Neural cell (in vitro differentiated cells): ENCODE measurements around the gene NFKBIZ. TPM values are rescaled to one million over a fixed set of nuclear protein-coding genes. Genes with fewer than 3 reads are reported as not detected.

Experiments used
- H2AFZ ChIP-seq: fragments of 200-600, 300-800 bp; sonication (generic), shearing (Covaris generic); 2 replicates; pipeline ENCODE4 v1.6.0; 2014; ENCODE audit warnings: low read depth, mild to moderate bottlenecking, antibody characterized with exemption, low read length, moderate library complexity
- H3F3A ChIP-seq: fragments of 200-600 bp; shearing (Covaris generic); 2 replicates; pipeline ENCODE4 v1.6.1; 2016; ENCODE audit warnings: mild to moderate bottlenecking, moderate library complexity, mixed read lengths, antibody characterized with exemption, low read length; ENCODE audit not compliant: insufficient read depth, poor library complexity, severe bottlenecking
- H3K27ac ChIP-seq: fragments of 200-600, 300-800 bp; sonication (generic), shearing (Covaris generic); 2 replicates; pipeline ENCODE4 v1.5.1; 2014; ENCODE audit warnings: mild to moderate bottlenecking, low read length, moderate library complexity
- H3K27me3 ChIP-seq: fragments of 300-800, 200-600 bp; sonication (generic), shearing (Covaris generic); 2 replicates; pipeline ENCODE4 v1.6.0; 2014; ENCODE audit warnings: mild to moderate bottlenecking, low read depth, low read length, moderate library complexity; ENCODE audit not compliant: insufficient read depth
- H3K36me3 ChIP-seq: fragments of 300-800, 200-600 bp; sonication (generic), shearing (Covaris generic); 2 replicates; pipeline ENCODE4 v1.5.1; 2014; ENCODE audit warnings: mild to moderate bottlenecking, antibody characterized with exemption, low read length, moderate library complexity; ENCODE audit not compliant: insufficient read depth
- H3K4me2 ChIP-seq: fragments of 300-800, 200-600 bp; sonication (generic), shearing (Covaris generic); 2 replicates; pipeline ENCODE4 v1.6.0; 2014; ENCODE audit warnings: mild to moderate bottlenecking, low read length
- H3K4me3 ChIP-seq: fragments of 300-800, 200-600 bp; sonication (generic), shearing (Covaris generic); 2 replicates; pipeline ENCODE4 v1.5.1; 2014; ENCODE audit warnings: mild to moderate bottlenecking, low read length, moderate library complexity
- H3K79me2 ChIP-seq: fragments of 200-600 bp; shearing (Covaris generic); replicated peaks from 2 replicates; pipeline ENCODE4 v1.6.0; 2014; ENCODE audit warnings: mild to moderate bottlenecking, low read length, moderate library complexity; ENCODE audit not compliant: insufficient read depth
- H3K9ac ChIP-seq: fragments of 300-800, 200-600 bp; sonication (generic), shearing (Covaris generic); 2 replicates; pipeline ENCODE4 v1.6.1; 2016; ENCODE audit warnings: mild to moderate bottlenecking, low read length, mixed read lengths
- H3K9me2 ChIP-seq: fragments of 200-600 bp; shearing (Covaris generic); 2 replicates; pipeline ENCODE4 v1.6.1; 2016; ENCODE audit warnings: mild to moderate bottlenecking, low read length, mixed read lengths; ENCODE audit not compliant: insufficient read depth
- H3K9me3 ChIP-seq: fragments of 200-600, 300-800 bp; sonication (generic), shearing (Covaris generic); 2 replicates; pipeline ENCODE4 v1.6.1; 2016; ENCODE audit warnings: mild to moderate bottlenecking, mixed run types, low read length, moderate library complexity, mixed read lengths
- H4K20me1 ChIP-seq: fragments of 200-600 bp; shearing (Covaris generic); 2 replicates; pipeline ENCODE4 v1.6.1; 2016; ENCODE audit warnings: mild to moderate bottlenecking, mixed run types; ENCODE audit not compliant: insufficient read depth
- CTCF ChIP-seq: fragments of 450-650 bp; IDR thresholded peaks from 2 replicates; pipeline ENCODE4 v1.5.1; 2014; ENCODE audit warnings: antibody characterized with exemption, mild to moderate bottlenecking, moderate library complexity; ENCODE audit not compliant: poor library complexity, severe bottlenecking
- EP300 ChIP-seq: fragments of 450-650 bp; conservative IDR thresholded peaks from 2 replicates; pipeline ENCODE4 v1.6.1; 2014; ENCODE audit warnings: antibody characterized with exemption, mild to moderate bottlenecking, moderate library complexity; ENCODE audit not compliant: poor library complexity, severe bottlenecking
- EZH2 ChIP-seq: fragments of 200-600, 300-800 bp; shearing (Covaris generic), sonication (generic); IDR thresholded peaks from 2 replicates; pipeline ENCODE4 v1.6.1; 2014; ENCODE audit warnings: antibody characterized with exemption, low read length, borderline replicate concordance, mild to moderate bottlenecking; ENCODE audit not compliant: insufficient read depth, poor library complexity, severe bottlenecking
- MXI1 ChIP-seq: fragments of 450-650 bp; conservative IDR thresholded peaks from 2 replicates; pipeline ENCODE4 v1.6.1; 2014; ENCODE audit warnings: antibody characterized with exemption, mild to moderate bottlenecking; ENCODE audit not compliant: poor library complexity, severe bottlenecking
- POLR2AphosphoS5 ChIP-seq: IDR thresholded peaks from 2 replicates; pipeline ENCODE4 v1.6.1; 2012
- RAD21 ChIP-seq: fragments of 450-650 bp; conservative IDR thresholded peaks from 2 replicates; pipeline ENCODE4 v1.6.1; 2014; ENCODE audit warnings: antibody characterized with exemption, mild to moderate bottlenecking, moderate library complexity
- REST ChIP-seq: IDR thresholded peaks from 2 replicates; pipeline ENCODE4 v1.6.1; 2012; ENCODE audit warnings: borderline replicate concordance
- SMC3 ChIP-seq: fragments of 450-650 bp; conservative IDR thresholded peaks from 2 replicates; pipeline ENCODE4 v1.6.1; 2014; ENCODE audit warnings: antibody characterized with exemption, mild to moderate bottlenecking, moderate library complexity; ENCODE audit not compliant: poor library complexity
- TAF1 ChIP-seq: IDR thresholded peaks from 2 replicates; pipeline ENCODE4 v1.6.1; 2012; ENCODE audit warnings: low read depth
- polyA plus RNA-seq: library from polyadenylated mRNA; depleted of rRNA; stranded (reverse); fragments of >200 nt; gene quantifications from 2 replicates; pipeline ENCODE4 v1.2.3, GENCODE V29; 2014

NFKBIZ gene
- polyA plus RNA-seq, 1 donor from 2014 or later: 0.84 TPM

- Histone ChIP-seq H3K4me3 (no peak overlapping the region), H3K9ac (no peak overlapping the region), H3K27ac (no peak overlapping the region)
Observed at GRCh38 chr3:101870138-101870537, 20.8 kb downstream of the NFKBIZ start.

GRCh38 chr3:101873619-101874018 is 24.3 kb downstream of the NFKBIZ start:
- Histone ChIP-seq H3K27me3 (no peaks in the 10 kb centered on the region), H3K4me3 (no peak overlapping the region), H3K9me2 (no peaks in the 10 kb centered on the region), H3K9ac (no peak overlapping the region), H4K20me1 (no peaks in the 10 kb centered on the region), H3K79me2 (no peaks in the 10 kb centered on the region), H3K9me3 (no peaks in the 10 kb centered on the region), H3F3A (no peaks in the 10 kb centered on the region), H3K36me3 (no peaks in the 10 kb centered on the region), H3K4me2 (no peak overlapping the region), H2AFZ (no peak overlapping the region), H3K27ac (no peak overlapping the region)
- TF ChIP-seq SMC3 (no peak), CTCF (no peak), EP300 (no peak), POLR2AphosphoS5 (no peak), RAD21 (no peak)

More at GRCh38 chr3:101870138-101870537, 20.8 kb downstream of the NFKBIZ start:
- Histone ChIP-seq H3K4me2 (no peak overlapping the region), H3K27me3 (no peaks in the 10 kb centered on the region), H3F3A (no peaks in the 10 kb centered on the region), H2AFZ (no peak overlapping the region), H3K36me3 (no peaks in the 10 kb centered on the region), H3K79me2 (no peaks in the 10 kb centered on the region), H3K9me3 (no peaks in the 10 kb centered on the region), H3K9me2 (no peaks in the 10 kb centered on the region), H4K20me1 (no peaks in the 10 kb centered on the region)
- TF ChIP-seq REST (no peak), SMC3 (no peak), POLR2AphosphoS5 (no peak), TAF1 (no peak), CTCF (no peak), EP300 (no peak), MXI1 (no peak), RAD21 (no peak), EZH2 (no peak)
